ENCODE results near the gene TDRD5.

TDRD5 gene

DNA sequence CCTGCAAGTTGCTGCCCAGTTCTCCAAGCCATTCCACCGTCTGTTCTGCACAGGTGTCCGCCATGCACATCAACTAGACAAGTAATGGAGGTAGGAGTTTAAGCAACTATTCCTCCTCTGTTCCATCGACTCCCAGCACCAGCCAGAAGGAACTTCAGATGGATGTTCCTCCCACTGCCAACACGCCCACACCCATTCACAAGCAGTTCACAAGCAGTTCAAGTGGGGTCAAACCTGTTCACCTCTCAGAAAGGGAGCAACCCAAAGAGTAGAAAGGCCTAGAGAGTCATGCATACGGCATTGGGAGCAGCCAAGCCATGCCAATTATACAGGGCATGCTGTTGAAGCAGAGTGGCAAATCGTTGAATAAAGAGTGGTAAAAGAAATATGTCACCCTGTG is 4.3 kb upstream of the TDRD5 start:
- Histone ChIP-seq H3K4me2 (ENCODE audit: low read length) (no peak overlapping the region), H3K9me3 (ENCODE audit: control insufficient read depth, insufficient read depth, low read length) (no peaks in the 10 kb centered on the region), H3K27ac (ENCODE audit: low read depth, low read length) (no peak overlapping the region), H3K9me2 (replicated peaks; ENCODE audit: control insufficient read depth, low read length) (no peaks in the 10 kb centered on the region), H4K20me1 (ENCODE audit: control insufficient read depth, insufficient read depth, low read depth, low read length) (no peaks in the 10 kb centered on the region), H3K36me3 (ENCODE audit: control insufficient read depth, low read length) (no peaks in the 10 kb centered on the region), H3K27me3 (ENCODE audit: control insufficient read depth, low read length) (no peaks in the 10 kb centered on the region), H3F3A (ENCODE audit: control insufficient read depth, insufficient read depth) (no peaks in the 10 kb centered on the region), H3K4me3 (ENCODE audit: low read length) (no peak overlapping the region), H3K79me2 (ENCODE audit: control insufficient read depth, low read length) (no peaks in the 10 kb centered on the region), H3K4me1 (ENCODE audit: control insufficient read depth, low read length) (no peaks in the 10 kb centered on the region)
- no peak for TF ChIP-seq EZH2phosphoT487 (IDR thresholded peaks at IDR 0.05; ENCODE audit: borderline replicate concordance, low read length)
- TF ChIP-seq, protein P1, sequence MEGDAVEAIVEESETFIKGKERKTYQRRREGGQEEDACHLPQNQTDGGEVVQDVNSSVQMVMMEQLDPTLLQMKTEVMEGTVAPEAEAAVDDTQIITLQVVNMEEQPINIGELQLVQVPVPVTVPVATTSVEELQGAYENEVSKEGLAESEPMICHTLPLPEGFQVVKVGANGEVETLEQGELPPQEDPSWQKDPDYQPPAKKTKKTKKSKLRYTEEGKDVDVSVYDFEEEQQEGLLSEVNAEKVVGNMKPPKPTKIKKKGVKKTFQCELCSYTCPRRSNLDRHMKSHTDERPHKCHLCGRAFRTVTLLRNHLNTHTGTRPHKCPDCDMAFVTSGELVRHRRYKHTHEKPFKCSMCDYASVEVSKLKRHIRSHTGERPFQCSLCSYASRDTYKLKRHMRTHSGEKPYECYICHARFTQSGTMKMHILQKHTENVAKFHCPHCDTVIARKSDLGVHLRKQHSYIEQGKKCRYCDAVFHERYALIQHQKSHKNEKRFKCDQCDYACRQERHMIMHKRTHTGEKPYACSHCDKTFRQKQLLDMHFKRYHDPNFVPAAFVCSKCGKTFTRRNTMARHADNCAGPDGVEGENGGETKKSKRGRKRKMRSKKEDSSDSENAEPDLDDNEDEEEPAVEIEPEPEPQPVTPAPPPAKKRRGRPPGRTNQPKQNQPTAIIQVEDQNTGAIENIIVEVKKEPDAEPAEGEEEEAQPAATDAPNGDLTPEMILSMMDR (IDR thresholded peaks at IDR 0.05; ENCODE audit: low read depth, low read length, poor library complexity, severe bottlenecking) = no peak

DNA sequence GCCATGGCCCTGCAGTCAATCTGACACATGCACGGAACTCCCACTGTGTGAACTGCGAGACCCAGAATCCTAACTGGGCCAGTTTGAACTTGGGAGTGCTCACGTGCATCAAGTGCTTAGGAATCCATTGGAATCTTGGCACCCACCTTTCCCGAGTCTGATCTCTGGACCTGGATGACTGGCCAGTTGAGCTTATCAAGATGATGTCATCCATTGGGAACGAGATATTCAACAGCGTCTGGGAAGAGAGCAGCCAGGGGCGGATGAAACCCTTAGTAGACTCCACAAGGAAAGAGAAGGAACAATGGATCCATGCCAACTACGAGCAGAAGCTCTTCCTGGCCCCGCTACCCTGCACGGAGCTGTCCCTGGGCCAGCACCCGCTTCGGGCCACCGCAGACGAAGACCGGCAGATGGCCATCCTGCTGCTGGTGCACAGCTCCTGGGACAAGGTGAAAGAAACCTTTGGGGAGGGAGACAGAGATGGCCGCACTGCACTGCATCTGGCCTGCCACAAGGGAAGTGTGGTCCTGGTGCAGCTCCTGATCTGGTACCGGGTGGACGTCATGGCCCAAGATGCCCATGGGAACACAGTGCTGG is 3.1 kb upstream of the TDRD5 start:
- Histone ChIP-seq H3K4me1 (ENCODE audit: control insufficient read depth, low read length) (no peaks in the 10 kb centered on the region), H3K4me3 (ENCODE audit: low read length) (no peak overlapping the region), H3K36me3 (ENCODE audit: control insufficient read depth, low read length) (no peaks in the 10 kb centered on the region), H4K20me1 (ENCODE audit: control insufficient read depth, insufficient read depth, low read depth, low read length) (no peaks in the 10 kb centered on the region), H3K27ac (ENCODE audit: low read depth, low read length) (no peak overlapping the region), H3K79me2 (ENCODE audit: control insufficient read depth, low read length) (no peaks in the 10 kb centered on the region), H3K9me3 (ENCODE audit: control insufficient read depth, insufficient read depth, low read length) (no peaks in the 10 kb centered on the region), H3K27me3 (ENCODE audit: control insufficient read depth, low read length) (no peaks in the 10 kb centered on the region), H3F3A (ENCODE audit: control insufficient read depth, insufficient read depth) (no peaks in the 10 kb centered on the region), H3K4me2 (ENCODE audit: low read length) (no peak overlapping the region), H3K9me2 (replicated peaks; ENCODE audit: control insufficient read depth, low read length) (no peaks in the 10 kb centered on the region)
- no peak for TF ChIP-seq EZH2phosphoT487 (IDR thresholded peaks at IDR 0.05; ENCODE audit: borderline replicate concordance, low read length)
- TF ChIP-seq, protein P1 (IDR thresholded peaks at IDR 0.05; ENCODE audit: low read depth, low read length, poor library complexity, severe bottlenecking) = no peak

DNA sequence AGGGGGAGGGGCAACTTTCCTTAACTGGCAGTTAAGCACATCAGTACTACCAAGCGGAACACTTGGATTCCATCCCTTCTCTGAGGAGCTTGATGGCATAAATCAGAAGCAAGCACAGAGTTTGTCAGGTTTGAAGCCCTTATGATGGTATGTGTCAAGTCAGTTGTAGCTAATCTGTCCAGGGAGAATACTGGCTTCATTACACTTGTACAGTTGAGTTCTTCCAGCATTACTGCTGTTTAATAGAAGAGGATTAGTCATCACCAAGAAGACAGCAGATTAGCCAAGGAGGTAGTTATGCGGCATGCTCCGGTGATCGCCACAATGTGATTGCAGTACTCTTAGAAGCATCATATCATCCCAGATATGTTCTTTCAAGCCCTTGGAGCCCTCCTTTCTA is 2.1 kb upstream of the TDRD5 start:
- no peaks in the 10 kb centered on the region for H3K36me3 ChIP-seq (ENCODE audit: control insufficient read depth, low read length)
- no peaks in the 10 kb centered on the region for H3K9me3 ChIP-seq (ENCODE audit: control insufficient read depth, insufficient read depth, low read length)
- no peak overlapping the region for H3K4me2 ChIP-seq (ENCODE audit: low read length)
- H3K27me3 ChIP-seq (ENCODE audit: control insufficient read depth, low read length) = no peaks in the 10 kb centered on the region
- no peaks in the 10 kb centered on the region for H3K79me2 ChIP-seq (ENCODE audit: control insufficient read depth, low read length)
- no peaks in the 10 kb centered on the region for H3K9me2 ChIP-seq (replicated peaks; ENCODE audit: control insufficient read depth, low read length)
- TF ChIP-seq, protein P1 (IDR thresholded peaks at IDR 0.05; ENCODE audit: low read depth, low read length, poor library complexity, severe bottlenecking) = no peak
- TF ChIP-seq EZH2phosphoT487 (IDR thresholded peaks at IDR 0.05; ENCODE audit: borderline replicate concordance, low read length) = no peak
- H3K4me3 ChIP-seq (ENCODE audit: low read length) = no peak overlapping the region
- H3K27ac ChIP-seq (ENCODE audit: low read depth, low read length) = no peak overlapping the region
- H4K20me1 ChIP-seq (ENCODE audit: control insufficient read depth, insufficient read depth, low read depth, low read length) = no peaks in the 10 kb centered on the region
- H3F3A ChIP-seq (ENCODE audit: control insufficient read depth, insufficient read depth) = no peaks in the 10 kb centered on the region
- no peaks in the 10 kb centered on the region for H3K4me1 ChIP-seq (ENCODE audit: control insufficient read depth, low read length)
